HG03439 (cell line): Measurements from ENCODE around the gene BCAN.

Experiments used
- ATAC-seq: cut with Tn5 transposase; IDR thresholded peaks from one replicate; pipeline ENCODE4 v1.9.1; 2021; ENCODE audit warnings: mild to moderate bottlenecking, moderate library complexity; ENCODE audit not compliant: unreplicated experiment

BCAN gene

DNA sequence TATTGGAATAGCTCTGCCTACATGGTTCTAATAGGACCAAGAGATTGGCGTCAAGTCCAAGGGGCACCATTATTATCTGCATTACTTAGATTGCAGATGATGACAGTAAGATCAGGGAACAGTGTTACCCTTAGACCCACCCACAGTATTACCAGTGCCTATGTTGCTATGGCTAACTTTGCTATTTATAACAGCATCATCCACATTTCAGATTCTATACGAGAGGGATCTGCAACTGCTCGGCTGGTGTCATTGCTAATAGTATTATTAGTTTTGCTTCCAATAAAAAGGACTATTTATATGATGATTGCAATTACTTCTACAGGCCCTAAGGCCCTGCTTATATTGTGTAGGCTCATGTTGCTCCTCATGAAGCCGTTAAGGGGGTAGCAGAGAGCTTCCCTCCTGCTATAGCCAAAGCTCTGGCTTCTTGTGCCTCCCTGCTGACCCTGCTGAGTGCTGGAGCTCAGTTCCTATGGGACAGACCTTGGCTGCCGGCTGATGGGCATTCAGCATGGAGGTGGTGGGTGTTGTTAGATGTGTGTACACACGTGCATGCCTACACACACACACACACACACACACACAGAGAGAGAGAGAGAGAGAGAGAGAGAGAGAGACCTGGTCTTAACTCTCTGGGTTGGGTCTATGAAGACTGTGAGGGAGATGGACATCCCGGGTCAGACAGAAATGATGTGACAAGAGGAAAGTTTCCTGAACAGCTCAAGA lies 1.3 kb downstream of the BCAN start:
- ATAC-seq: no peak

DNA sequence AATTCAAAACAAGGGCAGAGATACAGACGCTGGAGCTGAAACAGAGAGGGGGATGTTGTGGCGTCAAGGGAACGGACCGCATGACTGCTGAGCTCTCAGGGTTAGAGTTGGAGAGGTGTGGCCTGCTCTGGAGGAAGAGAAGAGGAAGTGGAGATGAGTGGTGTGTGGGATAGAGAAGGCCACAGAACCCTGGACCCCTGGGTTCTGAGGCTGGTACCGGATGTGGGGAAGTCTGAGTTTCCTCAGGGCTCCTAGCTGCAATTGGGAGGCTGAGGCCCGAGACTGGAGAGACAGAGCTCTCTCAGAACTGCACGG lies 1.8 kb downstream of the BCAN start:
- ATAC-seq: no peak

DNA sequence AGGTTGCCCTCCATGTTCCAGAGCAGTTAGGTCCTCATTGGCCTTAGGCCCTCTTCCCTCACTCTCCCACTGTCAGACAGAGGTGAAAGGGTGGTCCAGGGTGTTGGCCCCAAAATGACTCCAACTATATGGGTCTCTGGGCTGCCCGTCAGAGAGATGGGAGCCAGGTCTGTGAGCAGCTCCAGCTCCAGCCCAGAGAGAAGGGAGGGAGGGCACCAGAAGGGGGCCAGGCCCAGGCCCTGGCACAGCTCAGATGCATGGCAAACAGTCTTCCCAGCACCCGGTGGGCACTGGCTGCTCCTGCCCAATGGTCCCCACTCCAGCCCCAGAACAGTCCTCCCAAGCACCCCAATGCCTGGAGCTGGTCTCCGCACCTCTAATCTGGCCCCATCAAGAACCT lies 2.2 kb downstream of the BCAN start:
- no peak for ATAC-seq

GRCh38 chr1:156644640-156645039 lies 2.7 kb downstream of the BCAN start:
- ATAC-seq: no peak

GRCh38 chr1:156645056-156645455 lies 3.1 kb downstream of the BCAN start:
- ATAC-seq: no peak

DNA sequence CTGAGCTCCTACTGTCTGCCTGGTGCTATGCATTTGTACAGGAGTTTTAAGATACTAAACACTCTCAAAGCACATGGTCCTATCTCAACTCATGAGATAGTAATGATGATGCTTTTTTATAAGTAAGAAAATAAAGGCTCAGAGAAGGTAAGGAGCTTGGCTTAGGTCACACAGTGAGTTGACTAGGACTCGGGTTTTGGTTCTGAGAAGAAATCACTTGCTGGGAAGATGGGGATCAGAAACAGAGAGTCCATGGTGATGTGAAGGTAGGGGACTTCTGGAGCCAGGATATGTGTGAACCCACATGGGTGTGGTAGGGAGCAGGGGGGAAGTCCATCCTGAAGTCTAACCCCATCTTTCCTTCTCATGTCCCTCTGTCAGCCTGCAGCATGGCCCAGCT lies 3.7 kb downstream of the BCAN start:
- no peak for ATAC-seq

DNA sequence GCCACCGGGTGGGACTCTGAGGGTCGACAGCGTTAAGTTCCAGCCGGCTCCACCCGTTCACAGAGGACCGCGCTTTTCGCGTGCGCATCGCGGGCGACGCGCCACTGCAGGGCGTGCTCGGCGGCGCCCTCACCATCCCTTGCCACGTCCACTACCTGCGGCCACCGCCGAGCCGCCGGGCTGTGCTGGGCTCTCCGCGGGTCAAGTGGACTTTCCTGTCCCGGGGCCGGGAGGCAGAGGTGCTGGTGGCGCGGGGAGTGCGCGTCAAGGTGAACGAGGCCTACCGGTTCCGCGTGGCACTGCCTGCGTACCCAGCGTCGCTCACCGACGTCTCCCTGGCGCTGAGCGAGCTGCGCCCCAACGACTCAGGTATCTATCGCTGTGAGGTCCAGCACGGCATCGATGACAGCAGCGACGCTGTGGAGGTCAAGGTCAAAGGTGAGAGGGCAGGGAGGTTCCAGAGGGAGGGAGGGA lies 4.9 kb downstream of the BCAN start:
- ATAC-seq: no peak

DNA sequence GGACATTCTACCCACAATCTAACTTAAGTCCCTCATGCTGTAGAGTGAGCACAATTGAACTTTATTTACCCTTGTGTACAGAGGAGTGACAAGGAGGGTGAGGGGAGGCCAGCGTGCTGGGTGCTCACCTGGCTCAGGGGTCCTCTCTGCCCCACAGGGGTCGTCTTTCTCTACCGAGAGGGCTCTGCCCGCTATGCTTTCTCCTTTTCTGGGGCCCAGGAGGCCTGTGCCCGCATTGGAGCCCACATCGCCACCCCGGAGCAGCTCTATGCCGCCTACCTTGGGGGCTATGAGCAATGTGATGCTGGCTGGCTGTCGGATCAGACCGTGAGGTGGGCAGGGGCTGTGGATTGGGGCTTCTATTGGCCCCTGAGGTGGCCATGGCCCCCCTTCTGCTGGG lies 5.4 kb downstream of the BCAN start:
- ATAC-seq: no peak

DNA sequence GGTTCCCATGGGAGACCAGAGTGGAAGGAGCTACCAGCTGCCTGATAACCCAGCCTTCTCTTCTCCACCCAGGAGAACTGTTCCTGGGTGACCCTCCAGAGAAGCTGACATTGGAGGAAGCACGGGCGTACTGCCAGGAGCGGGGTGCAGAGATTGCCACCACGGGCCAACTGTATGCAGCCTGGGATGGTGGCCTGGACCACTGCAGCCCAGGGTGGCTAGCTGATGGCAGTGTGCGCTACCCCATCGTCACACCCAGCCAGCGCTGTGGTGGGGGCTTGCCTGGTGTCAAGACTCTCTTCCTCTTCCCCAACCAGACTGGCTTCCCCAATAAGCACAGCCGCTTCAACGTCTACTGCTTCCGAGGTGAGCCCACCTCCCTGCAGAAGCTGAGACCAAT lies 6.6 kb downstream of the BCAN start:
- ATAC-seq: no peak

- ATAC-seq: no peak
Observed at GRCh38 chr1:156648951-156649350, 7.0 kb downstream of the BCAN start.

GRCh38 chr1:156652131-156652991 lies 10.4 kb downstream of the BCAN start:
- ATAC-seq: no peak

DNA sequence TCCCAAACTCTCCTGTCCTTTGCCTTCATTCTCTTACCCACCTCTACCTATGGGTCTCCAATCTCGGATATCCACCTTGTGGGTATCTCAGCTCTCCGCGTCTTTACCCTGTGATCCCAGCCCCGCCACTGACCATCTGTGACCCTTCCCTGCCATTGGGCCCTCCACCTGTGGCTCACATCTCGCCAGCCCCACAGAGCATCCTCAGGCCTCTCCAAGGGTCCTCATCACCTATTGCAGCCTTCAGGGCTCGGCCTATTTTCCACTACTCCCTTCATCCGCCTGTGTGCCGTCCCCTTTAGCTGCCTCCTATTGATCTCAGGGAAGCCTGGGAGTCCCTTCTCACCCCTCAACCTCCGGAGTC lies 11.1 kb downstream of the BCAN start:
- no peak for ATAC-seq

- no peak for ATAC-seq
Observed at GRCh38 chr1:156654700-156655099, 12.8 kb downstream of the BCAN start.

- ATAC-seq: no peak
Observed at GRCh38 chr1:156655151-156655903, 13.4 kb downstream of the BCAN start.

GRCh38 chr1:156655904-156656516 lies 14.1 kb downstream of the BCAN start:
- ATAC-seq: no peak

- no peak for ATAC-seq
Observed at GRCh38 chr1:156656806-156657740, 15.2 kb downstream of the BCAN start.

DNA sequence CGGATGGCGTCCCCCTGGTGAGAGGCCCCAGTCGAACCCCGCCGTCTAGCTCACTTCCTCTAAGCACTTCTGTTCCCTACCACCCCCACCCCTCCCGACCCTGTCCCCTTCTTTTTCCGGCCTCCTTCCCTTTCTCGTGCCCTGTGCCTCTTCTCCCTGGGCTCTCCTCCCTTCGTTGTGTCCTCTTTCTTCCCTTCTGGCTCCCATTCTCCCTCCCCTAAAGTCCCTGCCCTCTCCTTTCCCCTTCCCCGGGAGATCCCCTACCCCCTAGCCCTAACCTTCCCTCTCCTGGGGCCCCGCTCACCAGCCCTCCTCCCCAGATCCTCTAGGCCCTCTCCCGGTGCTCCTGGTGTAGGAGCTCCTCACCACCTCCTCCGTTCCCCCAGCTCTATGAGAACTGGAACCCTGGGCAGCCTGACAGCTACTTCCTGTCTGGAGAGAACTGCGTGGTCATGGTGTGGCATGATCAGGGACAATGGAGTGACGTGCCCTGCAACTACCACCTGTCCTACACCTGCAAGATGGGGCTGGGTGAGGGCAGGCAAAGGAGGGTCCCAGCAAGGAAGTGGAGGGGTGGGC lies 15.9 kb downstream of the BCAN start:
- no peak for ATAC-seq

- ATAC-seq: no peak
Observed at GRCh38 chr1:156658496-156658895, 16.6 kb downstream of the BCAN start.

GRCh38 chr1:156658945-156659574 lies 17.1 kb downstream of the BCAN start:
- ATAC-seq: no peak

GRCh38 chr1:156659661-156659987 lies 17.7 kb downstream of the BCAN start:
- ATAC-seq: no peak
